NCI-H226 (cell line): ENCODE measurements around the gene FAM98B.

Experiments used
- DNase-seq: peaks from one replicate; pipeline ENCODE4 v3.0.0-alpha.2; 2015

The FAM98B gene

GRCh38 chr15:38508647-38509046 lies 54.7 kb downstream of the FAM98B start:
- DNase-seq = no peak

GRCh38 chr15:38509152-38509551 lies 55.2 kb downstream of the FAM98B start:
- DNase-seq = no peak

GRCh38 chr15:38512901-38513300 lies 59.0 kb downstream of the FAM98B start:
- DNase-seq = no peak

- no peak for DNase-seq
These were observed 60.7 kb downstream of the FAM98B start for GRCh38 chr15:38514601-38515000.

GRCh38 chr15:38516626-38517025 lies 62.7 kb downstream of the FAM98B start:
- no peak for DNase-seq

GRCh38 chr15:38517312-38517975 lies 63.5 kb downstream of the FAM98B start:
- no peak for DNase-seq

GRCh38 chr15:38518084-38518483 lies 64.2 kb downstream of the FAM98B start:
- DNase-seq = no peak

GRCh38 chr15:38520035-38520434 lies 66.1 kb downstream of the FAM98B start:
- DNase-seq = no peak

GRCh38 chr15:38521316-38521715 lies 67.4 kb downstream of the FAM98B start:
- no peak for DNase-seq

GRCh38 chr15:38522922-38523321 lies 69.0 kb downstream of the FAM98B start:
- DNase-seq = no peak

GRCh38 chr15:38524156-38524555 lies 70.2 kb downstream of the FAM98B start:
- no peak for DNase-seq

GRCh38 chr15:38525489-38525888 lies 71.6 kb downstream of the FAM98B start:
- DNase-seq = no peak

GRCh38 chr15:38526158-38526557 lies 72.2 kb downstream of the FAM98B start:
- DNase-seq = no peak

- peak; percentile 23 for DNase-seq
These were observed 74.4 kb downstream of the FAM98B start for GRCh38 chr15:38528294-38528693.

GRCh38 chr15:38530113-38530512 lies 76.2 kb downstream of the FAM98B start:
- DNase-seq = no peak

- DNase-seq = peak; percentile 75
These were observed 77.6 kb downstream of the FAM98B start for GRCh38 chr15:38531509-38531908.

- no peak for DNase-seq
These were observed 78.8 kb downstream of the FAM98B start for GRCh38 chr15:38532728-38533127.

- no peak for DNase-seq
These were observed 79.5 kb downstream of the FAM98B start for GRCh38 chr15:38533416-38533915.

GRCh38 chr15:38533926-38534325 lies 80.0 kb downstream of the FAM98B start:
- DNase-seq = no peak

GRCh38 chr15:38534691-38535090 lies 80.8 kb downstream of the FAM98B start:
- no peak for DNase-seq

GRCh38 chr15:38535491-38536200 lies 81.7 kb downstream of the FAM98B start:
- no peak for DNase-seq

- DNase-seq = peak; percentile 84
These were observed 82.3 kb downstream of the FAM98B start for GRCh38 chr15:38536201-38536676.
